GM21367 (cell line): ENCODE data around the gene CPT2.
"Not testable (repeated sequence)": the region's sequence is repeated elsewhere in the genome, so short reads cannot be mapped to it uniquely, and the experiment has no call there.

Experiments used
- ATAC-seq: cut with Tn5 transposase; IDR thresholded peaks from one replicate; pipeline ENCODE4 v1.9.1; 2021; ENCODE audit not compliant: unreplicated experiment

CPT2 gene

DNA sequence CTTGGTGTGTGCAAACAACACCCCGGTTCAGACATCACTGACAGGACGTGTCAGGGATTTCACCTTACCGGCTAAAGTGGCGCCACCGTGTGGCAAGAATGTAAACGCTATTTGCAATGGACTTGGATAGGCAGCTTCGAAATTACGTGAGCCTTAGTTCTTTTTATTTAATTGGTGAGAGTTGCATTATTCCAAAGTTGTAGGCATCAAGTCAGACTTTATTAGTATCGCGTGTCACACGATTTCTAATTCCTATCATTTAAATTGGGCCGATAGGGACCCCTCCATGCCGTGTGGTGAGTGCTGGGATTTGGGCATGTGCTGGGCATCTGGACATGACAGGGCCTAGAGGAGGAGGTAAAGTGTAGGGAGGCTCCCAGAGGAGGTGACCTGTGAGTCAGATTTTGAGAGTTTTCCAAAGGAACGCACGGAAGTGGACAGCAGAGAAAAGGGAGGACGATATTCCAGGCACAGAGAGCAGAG lies 14.5 kb upstream of the CPT2 start:
- ATAC-seq, result no peak

DNA sequence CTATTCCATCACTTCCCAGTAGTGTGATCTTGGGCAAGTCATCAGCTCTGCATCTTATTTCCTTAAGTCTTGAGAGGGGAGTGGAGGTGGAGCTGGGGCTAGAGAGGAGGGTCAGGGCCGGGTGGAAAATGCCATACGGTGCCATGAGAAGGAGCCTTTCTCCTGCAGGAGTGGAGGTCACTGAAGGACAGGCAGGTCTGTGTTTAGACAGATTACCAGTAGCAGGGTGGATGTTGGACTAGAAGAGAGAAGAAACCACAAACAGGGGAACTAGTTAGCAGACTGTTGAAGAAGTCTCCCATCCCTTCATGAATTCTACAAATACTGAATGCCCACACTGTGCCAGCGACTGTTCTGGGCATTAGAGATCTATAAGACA lies 13.9 kb upstream of the CPT2 start:
- no peak for ATAC-seq

DNA sequence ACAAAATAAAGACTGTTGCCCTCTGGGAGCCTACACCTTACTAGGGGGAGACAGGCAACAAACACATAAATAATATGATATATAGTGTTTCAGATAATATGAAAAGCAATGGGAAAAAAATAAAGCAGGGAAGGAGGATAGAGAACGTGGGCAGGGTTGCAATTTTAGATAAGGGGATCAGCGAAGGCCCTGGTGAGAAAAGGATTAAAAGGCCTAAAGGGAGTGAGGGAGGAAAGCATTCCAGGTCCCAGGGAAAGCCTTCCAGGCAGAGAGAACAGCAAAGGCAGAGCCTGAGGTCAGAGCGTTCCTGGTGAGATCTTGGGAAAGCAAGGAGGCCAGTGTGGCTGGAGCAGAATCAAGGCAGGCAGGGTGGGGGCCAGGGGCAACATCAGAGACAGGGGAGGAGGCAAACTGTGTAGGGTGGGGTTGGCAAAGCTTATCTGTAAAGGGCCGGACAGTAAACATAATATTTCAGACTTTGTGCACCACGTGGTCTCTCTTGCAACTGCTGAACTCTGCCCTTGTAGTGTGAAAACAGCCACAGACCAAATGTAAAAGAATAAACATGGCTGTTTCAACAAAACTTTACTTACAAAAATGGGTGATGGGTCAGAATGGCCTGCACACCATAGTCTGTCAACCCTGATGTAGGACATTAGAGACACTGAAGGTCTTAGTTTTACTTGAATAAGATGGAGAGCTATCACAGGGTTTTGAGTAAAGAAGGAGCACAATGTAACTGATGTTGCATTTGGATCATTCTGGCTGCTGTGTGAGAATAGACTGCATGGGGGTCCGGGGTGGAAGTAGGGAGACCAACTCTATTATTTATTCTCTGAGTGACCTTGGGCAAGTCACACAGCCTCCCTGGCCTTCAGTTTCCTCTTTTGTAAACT lies 13.3 kb upstream of the CPT2 start:
- no peak for ATAC-seq

DNA sequence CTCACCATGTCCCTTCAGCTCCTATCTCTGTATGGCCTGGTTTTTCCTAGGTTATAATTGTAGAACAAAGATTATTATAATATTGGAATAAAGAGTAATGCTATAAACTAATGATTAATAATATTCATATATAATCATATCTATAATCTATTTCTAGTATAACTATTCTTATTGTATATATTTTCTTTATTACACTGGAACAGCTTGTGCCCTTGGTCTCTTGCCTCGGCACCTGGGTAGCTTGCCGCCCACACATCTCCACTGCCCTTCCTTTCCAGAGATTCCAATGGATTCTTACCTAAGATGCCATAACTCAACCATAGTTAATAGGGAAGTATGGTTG lies 10.7 kb upstream of the CPT2 start:
- not testable (repeated sequence) for ATAC-seq

DNA sequence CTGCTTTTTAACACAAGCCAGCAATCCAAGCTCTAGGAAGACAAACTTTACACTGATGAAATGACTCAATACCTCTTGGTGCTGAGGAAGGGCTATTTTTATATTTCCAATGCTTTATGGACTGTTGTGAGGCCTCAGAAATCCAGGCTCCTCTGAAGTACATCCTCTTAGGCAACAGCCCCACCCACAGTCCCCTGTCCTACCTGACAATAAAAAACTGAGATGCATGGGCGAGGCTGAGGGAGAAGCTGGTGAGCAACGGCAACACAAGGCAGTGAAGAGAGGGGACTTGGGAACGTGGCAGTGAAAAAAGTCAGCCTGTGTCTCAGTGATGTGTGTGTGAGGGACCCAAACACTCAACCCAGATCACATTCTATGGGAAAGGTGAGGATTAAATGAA lies 10.1 kb upstream of the CPT2 start:
- no peak for ATAC-seq

- no peak for ATAC-seq
Observed at GRCh38 chr1:53187401-53187800, 9.2 kb upstream of the CPT2 start.

GRCh38 chr1:53188099-53188498 lies 8.5 kb upstream of the CPT2 start:
- no peak for ATAC-seq

DNA sequence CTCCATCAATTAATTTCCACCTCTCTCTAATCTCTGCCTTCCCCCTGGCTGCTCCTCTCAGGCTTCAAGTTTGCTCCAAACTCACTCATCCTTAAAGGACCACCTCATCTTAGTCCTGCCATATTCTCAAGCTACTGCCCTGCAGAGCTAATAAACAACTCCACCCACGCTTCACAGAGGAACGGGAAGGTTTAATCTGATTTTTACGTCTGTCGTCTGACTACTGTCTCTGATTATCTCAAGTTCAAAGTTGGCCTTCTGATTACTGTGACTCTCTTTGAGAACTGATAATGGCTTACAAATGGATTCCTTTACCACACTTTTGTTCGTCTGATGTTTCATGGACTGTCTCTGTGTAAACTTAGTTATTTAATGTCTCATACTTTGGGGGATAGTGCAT lies 7.6 kb upstream of the CPT2 start:
- ATAC-seq, result no peak

GRCh38 chr1:53190210-53190611 lies 6.4 kb upstream of the CPT2 start:
- ATAC-seq, result no peak

- ATAC-seq, result no peak
Observed at GRCh38 chr1:53195246-53196016, 1.2 kb upstream of the CPT2 start.

DNA sequence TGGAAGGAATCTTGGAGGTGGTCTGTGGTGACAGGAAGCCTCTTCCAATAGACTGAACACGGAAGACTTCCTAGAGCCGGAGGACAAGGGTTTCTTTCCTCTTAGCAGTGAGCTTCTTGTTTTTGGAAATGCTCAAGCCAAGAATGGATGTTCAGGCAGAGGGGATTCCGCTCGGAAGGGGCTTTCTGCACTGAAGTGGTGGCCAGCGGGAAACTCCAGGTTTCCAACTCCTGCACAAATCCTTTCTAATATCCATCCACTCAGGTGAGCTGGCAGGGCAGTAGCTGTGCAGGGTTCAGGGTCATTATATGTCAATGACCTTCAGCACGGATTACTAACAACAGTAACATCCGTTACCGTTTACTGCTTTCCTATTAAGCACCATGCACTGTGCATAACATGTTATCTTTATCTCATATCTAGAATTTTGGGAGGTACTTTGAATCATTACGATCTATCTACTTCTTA lies 573 bp upstream of the CPT2 start:
- no peak for ATAC-seq

DNA sequence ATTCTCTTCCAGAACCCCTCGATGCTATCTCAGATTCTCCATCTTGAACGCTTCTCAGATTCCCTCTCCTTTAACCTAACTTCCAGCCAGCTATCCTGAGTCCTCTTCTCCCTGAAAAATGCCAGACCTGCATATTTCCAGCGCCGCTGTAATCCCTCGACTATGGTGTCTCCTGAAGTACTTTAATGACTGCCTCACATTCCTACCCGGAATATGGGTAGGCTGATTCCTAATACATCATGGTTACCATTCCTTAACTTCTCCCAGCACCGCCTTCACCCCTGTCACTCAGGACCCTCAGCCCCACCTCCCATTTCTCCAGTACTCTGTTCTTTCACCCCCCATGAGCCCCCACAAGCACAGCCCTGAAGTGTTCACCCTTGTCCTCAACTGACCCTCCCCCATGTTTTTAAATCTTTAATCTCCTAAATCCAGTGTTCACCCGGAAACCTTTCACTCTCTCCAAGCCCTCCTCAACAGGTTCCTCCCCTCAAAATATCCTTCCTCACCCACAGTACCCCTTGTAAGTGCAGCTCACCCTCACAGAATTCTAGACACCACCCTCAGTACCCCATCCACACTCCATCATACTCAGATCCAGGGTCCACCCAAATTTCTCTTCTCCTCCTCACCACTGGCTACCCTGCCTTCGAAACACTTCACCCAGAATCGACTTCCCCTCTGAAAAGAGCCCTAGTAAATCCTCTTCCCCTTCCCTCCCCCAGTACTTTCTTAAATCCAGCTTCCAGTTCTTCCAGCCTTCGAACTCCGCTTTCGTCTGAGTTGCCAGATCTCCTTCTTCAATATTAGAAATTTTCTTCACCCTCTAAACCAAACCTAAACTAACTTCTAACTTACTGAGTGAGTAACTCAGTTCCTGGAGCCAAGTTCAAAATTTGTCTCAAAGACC lies 922 bp downstream of the CPT2 start:
- no peak for ATAC-seq

GRCh38 chr1:53198241-53198651 lies 1.6 kb downstream of the CPT2 start:
- no peak for ATAC-seq

DNA sequence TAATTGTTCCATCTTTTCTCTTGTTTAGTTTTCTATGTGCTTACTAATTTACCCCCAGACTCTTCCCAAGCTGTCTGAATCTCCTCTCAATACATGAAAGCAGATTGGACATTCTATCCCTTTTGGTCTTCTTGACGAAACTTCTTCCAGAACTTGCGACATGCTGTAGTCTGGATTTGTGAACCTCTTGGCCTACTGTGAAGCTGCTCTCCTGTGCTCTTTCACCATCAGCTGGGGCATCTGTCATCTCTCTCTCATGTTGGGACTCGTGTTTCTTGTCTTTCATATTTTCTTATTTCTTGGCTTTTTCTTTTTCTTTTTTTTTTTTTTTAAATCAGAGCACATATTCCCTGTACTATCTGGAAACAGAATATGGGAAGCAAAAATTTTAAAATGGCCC lies 6.8 kb downstream of the CPT2 start:
- ATAC-seq, result no peak

GRCh38 chr1:53205496-53205895 lies 8.9 kb downstream of the CPT2 start:
- ATAC-seq, result not testable (repeated sequence)

- ATAC-seq, result not testable (repeated sequence)
Observed at GRCh38 chr1:53206083-53206685, 9.6 kb downstream of the CPT2 start.

- no peak for ATAC-seq
Observed at GRCh38 chr1:53206735-53207379, 10.2 kb downstream of the CPT2 start.

GRCh38 chr1:53207726-53208125 lies 11.1 kb downstream of the CPT2 start:
- ATAC-seq, result no peak

DNA sequence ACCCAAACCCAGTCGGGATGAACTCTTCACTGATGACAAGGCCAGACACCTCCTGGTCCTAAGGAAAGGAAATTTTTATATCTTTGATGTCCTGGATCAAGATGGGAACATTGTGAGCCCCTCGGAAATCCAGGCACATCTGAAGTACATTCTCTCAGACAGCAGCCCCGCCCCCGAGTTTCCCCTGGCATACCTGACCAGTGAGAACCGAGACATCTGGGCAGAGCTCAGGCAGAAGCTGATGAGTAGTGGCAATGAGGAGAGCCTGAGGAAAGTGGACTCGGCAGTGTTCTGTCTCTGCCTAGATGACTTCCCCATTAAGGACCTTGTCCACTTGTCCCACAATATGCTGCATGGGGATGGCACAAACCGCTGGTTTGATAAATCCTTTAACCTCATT lies 13.7 kb downstream of the CPT2 start:
- ATAC-seq, result no peak

GRCh38 chr1:53210954-53211353 lies 14.3 kb downstream of the CPT2 start:
- ATAC-seq, result no peak
